HepG2 (cell line): ENCODE data around the gene PLIN1. TPM values are rescaled to one million over a fixed set of nuclear protein-coding genes. Genes with fewer than 3 reads are reported as not detected.

ENCODE experiments used
- BCL6 ChIP-seq: IDR thresholded peaks from 2 replicates; pipeline ENCODE4 v1.6.1; 2016; ENCODE audit warnings: missing genetic modification reagents, missing compliant biosample characterization
- CBX1 ChIP-seq: IDR thresholded peaks from one replicate; pipeline ENCODE4 v1.6.1; 2016; ENCODE audit warnings: antibody characterized with exemption, low read depth
- CREB1 ChIP-seq, 2 experiments: fragments of 450-650 bp in 1 of 2; IDR thresholded peaks; 2 replicates each; pipeline ENCODE4 v1.6.1; 2016 to 2017; ENCODE audit warnings: control low read depth in 1 of 2, mild to moderate bottlenecking in 1 of 2, missing compliant biosample characterization in 1 of 2, missing genetic modification characterization in 1 of 2
- ETV5 ChIP-seq: IDR thresholded peaks from 2 replicates; pipeline ENCODE4 v1.6.1; 2018; ENCODE audit warnings: missing biosample characterization, missing genetic modification reagents, inconsistent platforms, borderline replicate concordance
- GABPB1 ChIP-seq: IDR thresholded peaks from 2 replicates; pipeline ENCODE4 v1.6.1; 2016; ENCODE audit warnings: mild to moderate bottlenecking, missing genetic modification reagents, moderate library complexity, missing compliant biosample characterization
- HNRNPLL ChIP-seq: fragments of 200-400 bp; formaldehyde crosslinking; IDR thresholded peaks from 2 replicates; pipeline ENCODE4 v1.6.1; 2017; ENCODE audit warnings: mild to moderate bottlenecking, low read depth, low read length; ENCODE audit not compliant: poor library complexity, severe bottlenecking
- IKZF5 ChIP-seq: IDR thresholded peaks from 2 replicates; pipeline ENCODE4 v1.6.1; 2018; ENCODE audit warnings: missing genetic modification reagents, mild to moderate bottlenecking, missing compliant biosample characterization
- KDM6A ChIP-seq: IDR thresholded peaks from 2 replicates; pipeline ENCODE4 v1.6.1; 2016; ENCODE audit warnings: low read depth
- LRRFIP1 ChIP-seq: sonication (generic); formaldehyde crosslinking; conservative IDR thresholded peaks from 2 replicates; pipeline ENCODE4 v1.4.0; 2020; ENCODE audit warnings: missing genetic modification reagents
- MLX ChIP-seq: IDR thresholded peaks from 2 replicates; pipeline ENCODE4 v1.6.1; 2016
- PATZ1 ChIP-seq: sonication (generic); formaldehyde crosslinking; IDR thresholded peaks from 2 replicates; pipeline ENCODE4 v1.4.0; 2020; ENCODE audit warnings: missing genetic modification reagents
- POLR2G ChIP-seq: fragments of 200-400 bp; formaldehyde crosslinking; IDR thresholded peaks from 2 replicates; pipeline ENCODE4 v1.6.1; 2018; ENCODE audit warnings: mild to moderate bottlenecking, low read depth, low read length, moderate library complexity
- SALL2 ChIP-seq: sonication (generic); formaldehyde crosslinking; IDR thresholded peaks from 2 replicates; pipeline ENCODE4 v1.8.1; 2023; ENCODE audit warnings: mild to moderate bottlenecking, missing genetic modification reagents, inconsistent platforms
- ZFP91 ChIP-seq: sonication (generic); formaldehyde crosslinking; IDR thresholded peaks from 2 replicates; pipeline ENCODE4 v1.9.0; 2022; ENCODE audit warnings: missing genetic modification reagents, mild to moderate bottlenecking, borderline replicate concordance
- ZFY ChIP-seq: sonication (generic); formaldehyde crosslinking; IDR thresholded peaks from 2 replicates; pipeline ENCODE4 v1.4.0; 2020; ENCODE audit warnings: missing genetic modification reagents
- ZNF317 ChIP-seq: sonication (generic); formaldehyde crosslinking; IDR thresholded peaks from 2 replicates; pipeline ENCODE4 v1.5.0; 2020; ENCODE audit warnings: mild to moderate bottlenecking, missing genetic modification reagents
- ZNF567 ChIP-seq: sonication (generic); formaldehyde crosslinking; IDR thresholded peaks from 2 replicates; pipeline ENCODE4 v1.8.1; 2023; ENCODE audit warnings: mild to moderate bottlenecking, missing genetic modification reagents, borderline replicate concordance
- ZNF775 ChIP-seq: sonication (generic); formaldehyde crosslinking; IDR thresholded peaks from 2 replicates; pipeline ENCODE4 v1.4.0; 2020; ENCODE audit warnings: missing genetic modification reagents, mild to moderate bottlenecking, moderate library complexity, borderline replicate concordance
- polyA plus RNA-seq, 8 experiments: library from polyadenylated mRNA; depleted of rRNA in 3 of 8; stranded (reverse) in 7 of 8; unstranded in 1 of 8; fragments of >200 nt; fragmentation: Illumina TruSeq in 4 of 8; extraction: Trizol in 4 of 8; gene quantifications; 2 replicates each; pipeline versions ENCODE4 v1.2.1 to v1.2.3, GENCODE V29; 2011 to 2016; ENCODE audit warnings: low read depth in 4 of 8, missing spikeins in 1 of 8, mixed read lengths in 1 of 8; ENCODE audit not compliant: insufficient read depth in 1 of 8
- total RNA-seq, 5 experiments: library from RNA; depleted of rRNA; stranded (reverse); fragments of >200 nt; fragmentation: Illumina TruSeq; extraction: Trizol; gene quantifications; 2 replicates each; pipeline ENCODE4 v1.2.3, GENCODE V29; 2016; ENCODE audit warnings: low read depth in 1 of 5
- TF ChIP-seq, protein P1 (sequence below): sonication (generic); formaldehyde crosslinking; IDR thresholded peaks from 2 replicates; pipeline ENCODE4 v1.4.0; 2020; ENCODE audit warnings: low read depth, mild to moderate bottlenecking, missing genetic modification reagents

Gene PLIN1
- total and polyA plus RNA-seq, 2 of the 13 experiments (the other 11 are each of a cell fraction or from before 2014, with no cell fraction given): 0.74 to 1.2 TPM

DNA sequence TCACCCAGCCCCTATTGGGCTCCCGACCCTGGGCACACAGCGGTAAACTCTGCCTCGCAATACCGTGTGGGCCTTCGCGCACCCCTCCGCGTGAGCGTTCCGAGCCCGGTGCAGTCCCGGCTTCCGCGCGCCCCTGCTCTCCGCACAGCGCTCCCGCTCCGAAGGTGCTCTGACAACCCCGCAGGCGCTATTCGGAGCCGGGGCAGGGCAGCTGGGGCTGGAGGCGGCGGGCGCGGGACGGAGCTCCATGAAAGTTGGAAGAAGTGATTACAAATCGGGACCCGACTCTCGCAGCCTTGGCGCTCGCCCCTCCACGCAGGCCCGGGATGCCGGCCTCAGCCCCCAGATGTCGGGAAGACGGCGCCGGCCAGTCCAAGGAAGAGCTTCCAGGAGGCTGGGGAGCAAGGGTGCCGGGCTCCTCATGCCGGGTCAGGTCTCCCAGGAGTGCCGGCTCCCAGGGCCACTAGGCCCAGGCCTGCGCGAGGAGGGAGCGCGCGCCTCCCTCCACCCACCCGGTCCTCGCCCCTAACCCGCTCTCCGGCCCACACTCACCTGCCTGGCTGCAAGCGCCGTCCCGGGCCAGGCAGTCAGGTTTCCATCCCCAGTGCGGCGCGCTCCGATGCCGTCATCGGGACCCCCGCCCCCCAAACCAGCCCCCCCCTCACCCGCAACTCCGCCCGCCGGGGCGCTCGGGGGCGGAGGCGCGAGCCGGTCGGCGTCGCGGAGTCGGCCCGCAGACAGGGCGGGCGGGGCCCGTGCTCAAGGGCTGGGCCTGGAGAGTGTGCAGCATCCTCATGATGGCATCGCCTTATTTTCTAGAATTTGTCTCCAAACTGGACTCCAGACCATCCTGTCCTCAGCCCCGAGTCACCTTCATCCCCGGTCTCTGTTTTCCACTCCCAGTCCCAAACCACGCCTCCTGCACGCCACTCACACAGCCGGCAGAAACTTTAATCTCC, 24.0 kb downstream of the PLIN1 start, which contains the start of gene KIF7 (continued):
- TF ChIP-seq ZFP91 (peak; percentile 44; the same call in 1 of the 2 replicates), SALL2 (CRISPR knock-in tag) (no peak), ZNF317 (CRISPR knock-in tag) (0 out of 2 replicates have a peak, but pooled peaks have one; percentile 54), POLR2G (0 out of 2 replicates have a peak, but pooled peaks have one; percentile 32), ZNF775 (CRISPR knock-in tag) (no peak), KDM6A (CRISPR knock-in tag) (no peak), GABPB1 (CRISPR knock-in tag) (peak; percentile 52; the same call in 1 of the 2 replicates), ETV5 (no peak), PATZ1 (CRISPR knock-in tag) (peak; percentile 96), CREB1 (IDR thresholded peaks at IDR 0.05) (peak; percentile 41; the same call in 1 of the 2 replicates), CREB1 (CRISPR knock-in tag; IDR thresholded peaks at IDR 0.05) (no peak), BCL6 (CRISPR knock-in tag) (no peak), HNRNPLL (peak; percentile 46), MLX (CRISPR knock-in tag) (no peak), ZFY (peak; percentile 87), ZNF567 (CRISPR knock-in tag) (no peak), LRRFIP1 (no peak), CBX1 (no peak), IKZF5 (CRISPR knock-in tag) (0 out of 2 replicates have a peak, but pooled peaks have one; percentile 9)
- TF ChIP-seq, protein P1, sequence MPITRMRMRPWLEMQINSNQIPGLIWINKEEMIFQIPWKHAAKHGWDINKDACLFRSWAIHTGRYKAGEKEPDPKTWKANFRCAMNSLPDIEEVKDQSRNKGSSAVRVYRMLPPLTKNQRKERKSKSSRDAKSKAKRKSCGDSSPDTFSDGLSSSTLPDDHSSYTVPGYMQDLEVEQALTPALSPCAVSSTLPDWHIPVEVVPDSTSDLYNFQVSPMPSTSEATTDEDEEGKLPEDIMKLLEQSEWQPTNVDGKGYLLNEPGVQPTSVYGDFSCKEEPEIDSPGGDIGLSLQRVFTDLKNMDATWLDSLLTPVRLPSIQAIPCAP (CRISPR knock-in tag): no peak
